Measurements from ENCODE around the gene PGAP2.

GRCh38 chr11:3866836-3867208 is 58.5 kb downstream of the PGAP2 start:
- TF ChIP-seq ZNF184 (tag by site-specific recombination; IDR thresholded peaks at IDR 0.05) (no peak), CTCF (tag by site-specific recombination; IDR thresholded peaks at IDR 0.05) (no peak)
- TF ChIP-seq, protein P1, sequence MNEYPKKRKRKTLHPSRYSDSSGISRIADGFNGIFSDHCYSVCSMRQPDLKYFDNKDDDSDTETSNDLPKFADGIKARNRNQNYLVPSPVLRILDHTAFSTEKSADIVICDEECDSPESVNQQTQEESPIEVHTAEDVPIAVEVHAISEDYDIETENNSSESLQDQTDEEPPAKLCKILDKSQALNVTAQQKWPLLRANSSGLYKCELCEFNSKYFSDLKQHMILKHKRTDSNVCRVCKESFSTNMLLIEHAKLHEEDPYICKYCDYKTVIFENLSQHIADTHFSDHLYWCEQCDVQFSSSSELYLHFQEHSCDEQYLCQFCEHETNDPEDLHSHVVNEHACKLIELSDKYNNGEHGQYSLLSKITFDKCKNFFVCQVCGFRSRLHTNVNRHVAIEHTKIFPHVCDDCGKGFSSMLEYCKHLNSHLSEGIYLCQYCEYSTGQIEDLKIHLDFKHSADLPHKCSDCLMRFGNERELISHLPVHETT (tag by site-specific recombination; IDR thresholded peaks at IDR 0.05) = no peak
